HepG2 (cell line): ENCODE results near the gene VSIG8. TPM values are rescaled to one million over a fixed set of nuclear protein-coding genes. Genes with fewer than 3 reads are reported as not detected.

ENCODE experiments used
- AKAP8 ChIP-seq: sonication (generic); formaldehyde crosslinking; IDR thresholded peaks from 2 replicates; pipeline ENCODE4 v1.5.1; 2020; ENCODE audit warnings: mild to moderate bottlenecking, missing genetic modification reagents
- DNMT3B ChIP-seq: conservative IDR thresholded peaks from 2 replicates; pipeline ENCODE4 v1.6.1; 2016; ENCODE audit warnings: missing biosample characterization, control low read depth
- HMGXB4 ChIP-seq, 2 experiments: sonication (generic) in 1 of 2; formaldehyde crosslinking in 1 of 2; IDR thresholded peaks; 2 replicates each; pipeline versions ENCODE4 v1.4.0 to v1.6.1; 2018 to 2020; ENCODE audit warnings: missing genetic modification reagents in 2 of 2, borderline replicate concordance in 1 of 2, low read depth in 1 of 2, mild to moderate bottlenecking in 1 of 2, missing biosample characterization in 1 of 2
- KDM6A ChIP-seq: IDR thresholded peaks from 2 replicates; pipeline ENCODE4 v1.6.1; 2016; ENCODE audit warnings: low read depth
- KLF9 ChIP-seq: IDR thresholded peaks from 2 replicates; pipeline ENCODE4 v1.6.1; 2016; ENCODE audit warnings: low read depth
- PATZ1 ChIP-seq: sonication (generic); formaldehyde crosslinking; IDR thresholded peaks from 2 replicates; pipeline ENCODE4 v1.4.0; 2020; ENCODE audit warnings: missing genetic modification reagents
- POGK ChIP-seq: sonication (generic); formaldehyde crosslinking; conservative IDR thresholded peaks from 2 replicates; pipeline ENCODE4 v1.8.0; 2022; ENCODE audit warnings: mild to moderate bottlenecking, moderate library complexity, missing genetic modification reagents
- STAG1 ChIP-seq: sonication (generic); formaldehyde crosslinking; IDR thresholded peaks from 2 replicates; pipeline ENCODE4 v1.4.0; 2020; ENCODE audit warnings: missing genetic modification reagents
- TEF ChIP-seq: sonication (generic); formaldehyde crosslinking; IDR thresholded peaks from 2 replicates; pipeline ENCODE4 v1.5.0; 2020; ENCODE audit warnings: missing genetic modification reagents
- TP53 ChIP-seq: sonication (generic); formaldehyde crosslinking; conservative IDR thresholded peaks from 2 replicates; pipeline ENCODE4 v1.4.0; 2020; ENCODE audit warnings: missing genetic modification reagents
- ZBTB46 ChIP-seq: sonication (generic); formaldehyde crosslinking; IDR thresholded peaks from 2 replicates; pipeline ENCODE4 v1.4.0; 2020; ENCODE audit warnings: mild to moderate bottlenecking, missing genetic modification reagents, borderline replicate concordance
- ZNF253 ChIP-seq: sonication (generic); formaldehyde crosslinking; IDR thresholded peaks from 2 replicates; pipeline ENCODE4 v1.8.0; 2022; ENCODE audit warnings: mild to moderate bottlenecking, missing genetic modification reagents, borderline replicate concordance
- ZNF513 ChIP-seq: sonication (generic); formaldehyde crosslinking; conservative IDR thresholded peaks from 2 replicates; pipeline ENCODE4 v1.5.0; 2020; ENCODE audit warnings: missing genetic modification reagents
- ZNF580 ChIP-seq: IDR thresholded peaks from 2 replicates; pipeline ENCODE4 v1.6.1; 2016; ENCODE audit warnings: low read depth, borderline replicate concordance
- ZNF672 ChIP-seq: sonication (generic); formaldehyde crosslinking; IDR thresholded peaks from 2 replicates; pipeline ENCODE4 v1.8.1; 2022; ENCODE audit warnings: missing genetic modification reagents
- polyA plus RNA-seq, 8 experiments: library from polyadenylated mRNA; depleted of rRNA in 3 of 8; stranded (reverse) in 7 of 8; unstranded in 1 of 8; fragments of >200 nt; fragmentation: Illumina TruSeq in 4 of 8; extraction: Trizol in 4 of 8; gene quantifications; 2 replicates each; pipeline versions ENCODE4 v1.2.1 to v1.2.3, GENCODE V29; 2011 to 2016; ENCODE audit warnings: low read depth in 4 of 8, missing spikeins in 1 of 8, mixed read lengths in 1 of 8; ENCODE audit not compliant: insufficient read depth in 1 of 8
- total RNA-seq, 5 experiments: library from RNA; depleted of rRNA; stranded (reverse); fragments of >200 nt; fragmentation: Illumina TruSeq; extraction: Trizol; gene quantifications; 2 replicates each; pipeline ENCODE4 v1.2.3, GENCODE V29; 2016; ENCODE audit warnings: low read depth in 1 of 5

VSIG8 gene
- total and polyA plus RNA-seq, 2 of the 13 experiments (the other 11 are each of a cell fraction or from before 2014, with no cell fraction given) = not detected

- TF ChIP-seq TP53 (CRISPR knock-in tag) = no peak
- no peak for TF ChIP-seq POGK (CRISPR knock-in tag)
- no peak for TF ChIP-seq ZNF513
- no peak for TF ChIP-seq KDM6A (CRISPR knock-in tag)
- TF ChIP-seq ZNF672 (CRISPR knock-in tag) = peak; percentile 99
- TF ChIP-seq ZBTB46 = no peak
- no peak for TF ChIP-seq TEF (CRISPR knock-in tag)
- TF ChIP-seq KLF9 (CRISPR knock-in tag) = no peak
- no peak for TF ChIP-seq ZNF580
- TF ChIP-seq AKAP8 = no peak
- no peak for TF ChIP-seq ZNF253
- no peak for TF ChIP-seq DNMT3B (CRISPR knock-in tag)
- 0 out of 4 replicates have a peak, but pooled peaks of 1 of the 2 experiments have one; percentile 33 for TF ChIP-seq HMGXB4 (CRISPR knock-in tag; IDR thresholded peaks at IDR 0.05; ENCODE audit: borderline replicate concordance in 1 of 2, low read depth in 1 of 2)
- peak; percentile 86 for TF ChIP-seq STAG1 (CRISPR knock-in tag)
- 0 out of 2 replicates have a peak, but pooled peaks have one; percentile 14 for TF ChIP-seq PATZ1 (CRISPR knock-in tag)
Measured at GRCh38 chr1:159891275-159892157, 29.1 kb upstream of the VSIG8 start (continued).
